HCT116 (cell line): Measurements from ENCODE around the gene SPATA22. TPM values are rescaled to one million over a fixed set of nuclear protein-coding genes. Genes with fewer than 3 reads are reported as not detected.

Experiments
- ATAC-seq: fragments of 200-7000 bp; cut with Tn5 transposase; 2 replicates; pipeline ENCODE4 v1.9.1; 2020; ENCODE audit warnings: mild to moderate bottlenecking, moderate library complexity
- BruUV-seq: library from RNA; stranded (reverse); fragments of 400-500 nt; replicated peaks from 2 replicates; lab custom pipeline; 2021; lab: Mats Ljungman, UMichigan
- CTCF ChIA-PET: fragments of 300-600 bp; sonication (Branson Sonifier 250); formaldehyde crosslinking; loops from one replicate; lab custom pipeline; 2021; ENCODE audit warnings: antibody characterized with exemption; lab: Charles Lee
- POLR2A ChIA-PET: fragments of 300-600, 350-600 bp; sonication (Branson Sonifier 250); formaldehyde crosslinking; loops from one replicate; lab custom pipeline; 2021; ENCODE audit warnings: antibody characterized with exemption; lab: Charles Lee
- RAD21 ChIA-PET, 2 experiments: fragments of 300-600 bp; sonication (Branson Sonifier 250); formaldehyde crosslinking; loops; one replicate each; lab custom pipeline; 2023; ENCODE audit warnings: low total read pairs in 2 of 2; ENCODE audit not compliant: uncharacterized antibody in 2 of 2, unreplicated experiment in 2 of 2, low non-redundant PET in 1 of 2; lab: Charles Lee
- DNase-seq: peaks from one replicate; pipeline ENCODE4 v3.0.0-alpha.2; 2010; ENCODE audit warnings: low read depth, low spot score
- H2AFZ ChIP-seq: fragments of 200-600 bp; shearing (Covaris generic), sonication (generic); 2 replicates; pipeline ENCODE4 v1.6.1; 2017; ENCODE audit warnings: low read depth, mixed run types, mixed read lengths, antibody characterized with exemption, low read length; ENCODE audit not compliant: poor library complexity, severe bottlenecking
- H3K27ac ChIP-seq: 2 replicates; pipeline ENCODE4 v1.5.1; 2012; ENCODE audit warnings: low read depth, low read length
- H3K27me3 ChIP-seq: fragments of 200-600 bp; sonication (generic); 2 replicates; pipeline ENCODE4 v1.6.1; 2016; ENCODE audit warnings: mixed run types, low read length, mixed read lengths; ENCODE audit not compliant: insufficient read depth
- H3K36me3 ChIP-seq, 2 experiments: fragments of 200-500 bp in 1 of 2; fragments of 200-600 bp in 1 of 2; sonication (Bioruptor generic) in 1 of 2; sonication (generic) in 1 of 2; 2 replicates each; pipeline versions ENCODE4 v1.5.1 to v1.6.1; 2014 to 2016; ENCODE audit warnings: low read length in 2 of 2, inconsistent platforms in 1 of 2, mixed read lengths in 1 of 2, mixed run types in 1 of 2; ENCODE audit not compliant: insufficient read depth in 2 of 2, control insufficient read depth in 1 of 2
- H3K4me1 ChIP-seq, 2 experiments: fragments of 200-600 bp in 1 of 2; sonication (generic) in 1 of 2; 2 replicates each; pipeline versions ENCODE4 v1.5.1 to v1.6.1; 2012 to 2017; ENCODE audit warnings: low read length in 2 of 2, inconsistent platforms in 1 of 2, mild to moderate bottlenecking in 1 of 2, mixed read lengths in 1 of 2, mixed run types in 1 of 2, moderate library complexity in 1 of 2; ENCODE audit not compliant: insufficient read depth in 2 of 2, control insufficient read depth in 1 of 2
- H3K4me2 ChIP-seq: fragments of 200-600 bp; sonication (generic); 2 replicates; pipeline ENCODE4 v1.6.1; 2017; ENCODE audit warnings: mixed run types, low read length, mixed read lengths
- H3K4me3 ChIP-seq, 2 experiments: fragments of 200-600 bp in 1 of 2; sonication (generic) in 1 of 2; replicated peaks in 1 of 2; 2 replicates each; pipeline ENCODE4 v1.5.1; 2011 to 2016; ENCODE audit warnings: low read length in 2 of 2, control low read depth in 1 of 2, low read depth in 1 of 2, mild to moderate bottlenecking in 1 of 2, mixed read lengths in 1 of 2, mixed run types in 1 of 2
- H3K79me2 ChIP-seq: fragments of 200-600 bp; sonication (generic); 2 replicates; pipeline ENCODE4 v1.6.1; 2017; ENCODE audit warnings: mild to moderate bottlenecking, mixed run types, low read length, moderate library complexity, mixed read lengths; ENCODE audit not compliant: insufficient read depth
- H3K9ac ChIP-seq: fragments of 200-600 bp; sonication (generic); 2 replicates; pipeline ENCODE4 v1.6.1; 2016; ENCODE audit warnings: low read length, mixed read lengths
- H3K9me2 ChIP-seq: fragments of 200-600 bp; sonication (generic), shearing (Covaris generic); 2 replicates; pipeline ENCODE4 v1.6.1; 2017; ENCODE audit warnings: mixed run types, mild to moderate bottlenecking, moderate library complexity; ENCODE audit not compliant: insufficient read depth
- H3K9me3 ChIP-seq, 2 experiments: fragments of 200-500 bp in 1 of 2; fragments of 200-600 bp in 1 of 2; sonication (Bioruptor generic) in 1 of 2; sonication (generic) in 1 of 2; 2 replicates each; pipeline ENCODE4 v1.6.1; 2014 to 2017; ENCODE audit warnings: low read length in 2 of 2, mixed read lengths in 2 of 2, inconsistent platforms in 1 of 2, low read depth in 1 of 2, mild to moderate bottlenecking in 1 of 2, mixed run types in 1 of 2, moderate library complexity in 1 of 2; ENCODE audit not compliant: control insufficient read depth in 1 of 2, insufficient read depth in 1 of 2
- H4K20me1 ChIP-seq: fragments of 200-600 bp; sonication (generic), shearing (Covaris generic); 2 replicates; pipeline ENCODE4 v1.6.1; 2017; ENCODE audit warnings: mixed run types, mild to moderate bottlenecking, moderate library complexity; ENCODE audit not compliant: insufficient read depth
- CBX3 ChIP-seq: IDR thresholded peaks from 2 replicates; pipeline ENCODE4 v1.6.1; 2012; ENCODE audit warnings: low read depth
- CEBPB ChIP-seq: IDR thresholded peaks from 2 replicates; pipeline ENCODE4 v1.6.1; 2012; ENCODE audit warnings: low read depth
- ELF1 ChIP-seq: IDR thresholded peaks from 2 replicates; pipeline ENCODE4 v1.6.1; 2012; ENCODE audit warnings: low read depth, borderline replicate concordance
- EZH2phosphoT487 ChIP-seq: fragments of 200-600 bp; IDR thresholded peaks from 2 replicates; pipeline ENCODE4 v1.6.1; 2018; ENCODE audit warnings: antibody characterized with exemption, borderline replicate concordance
- FOSL1 ChIP-seq: IDR thresholded peaks from 2 replicates; pipeline ENCODE4 v1.6.1; 2012; ENCODE audit warnings: low read depth
- JUND ChIP-seq: IDR thresholded peaks from 2 replicates; pipeline ENCODE4 v1.6.1; 2012
- POLR2AphosphoS5 ChIP-seq: IDR thresholded peaks from 2 replicates; pipeline ENCODE4 v1.6.1; 2011; ENCODE audit warnings: mild to moderate bottlenecking, low read depth, low read length, moderate library complexity
- RAD21 ChIP-seq: IDR thresholded peaks from 2 replicates; pipeline ENCODE4 v1.6.1; 2012; ENCODE audit warnings: low read depth, mild to moderate bottlenecking
- SRF ChIP-seq: IDR thresholded peaks from 2 replicates; pipeline ENCODE4 v1.6.1; 2012; ENCODE audit warnings: low read depth
- ZFX ChIP-seq: fragments of 450-650 bp; IDR thresholded peaks from 2 replicates; pipeline ENCODE4 v1.6.1; 2017
- intact Hi-C: fragments of 100-400 bp; cut with micrococcal nuclease; formaldehyde crosslinking; loops from 2 replicates; pipeline ENCODE4 v1.10.0; 2022
- total RNA-seq: library from RNA; stranded (reverse); gene quantifications from one replicate; pipeline ENCODE4 v1.2.1, GENCODE V29; 2021; ENCODE audit not compliant: unreplicated experiment
- TF ChIP-seq, protein P1 (sequence below): IDR thresholded peaks from 2 replicates; pipeline ENCODE4 v1.6.1; 2011; ENCODE audit warnings: mild to moderate bottlenecking, low read length, moderate library complexity; ENCODE audit not compliant: insufficient replicate concordance; ENCODE audit errors: extremely low read depth

SPATA22 gene
- total RNA-seq, 1 experiment from 2014 or later, result not detected

DNA sequence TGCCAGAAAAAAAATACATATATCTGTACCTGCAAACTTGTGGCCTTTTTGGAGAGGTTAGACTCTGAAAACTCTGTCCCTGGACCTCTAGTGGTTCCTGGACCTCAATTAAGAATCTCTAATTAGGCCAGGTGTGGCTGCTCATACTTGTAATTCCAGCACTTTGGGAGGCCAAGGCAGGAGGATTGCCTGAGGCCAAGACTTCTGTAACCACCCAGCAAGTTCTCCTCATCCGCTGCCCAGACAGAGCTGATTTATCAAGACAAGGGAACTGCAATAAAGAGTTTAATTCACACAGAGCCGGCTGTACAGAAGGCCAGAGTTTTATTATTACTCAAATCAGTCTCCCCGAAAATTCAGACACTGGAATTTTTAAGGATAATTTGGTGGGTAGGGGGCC is 8.4 kb upstream of the SPATA22 start:
- intact Hi-C loops, result no loop called here
- Histone ChIP-seq H3K27me3 (peaks cover 41% of the 10 kb centered on the region), H3K4me3 (no peak overlapping the region), H3K4me2 (no peak overlapping the region), H3K4me1 (no peaks in the 10 kb centered on the region), H2AFZ (no peak overlapping the region), H3K9ac (no peak overlapping the region), H3K79me2 (no peaks in the 10 kb centered on the region), H3K9me3 (no peaks in the 10 kb centered on the region), H3K36me3 (no peaks in the 10 kb centered on the region), H3K27ac (no peak overlapping the region), H4K20me1 (no peaks in the 10 kb centered on the region), H3K9me2 (no peaks in the 10 kb centered on the region)
- TF ChIP-seq ELF1 (no peak), EZH2phosphoT487 (no peak), CBX3 (no peak), CEBPB (no peak), SRF (no peak), ZFX (no peak), POLR2AphosphoS5 (no peak), FOSL1 (no peak), RAD21 (no peak), JUND (no peak)
- TF ChIP-seq, protein P1, sequence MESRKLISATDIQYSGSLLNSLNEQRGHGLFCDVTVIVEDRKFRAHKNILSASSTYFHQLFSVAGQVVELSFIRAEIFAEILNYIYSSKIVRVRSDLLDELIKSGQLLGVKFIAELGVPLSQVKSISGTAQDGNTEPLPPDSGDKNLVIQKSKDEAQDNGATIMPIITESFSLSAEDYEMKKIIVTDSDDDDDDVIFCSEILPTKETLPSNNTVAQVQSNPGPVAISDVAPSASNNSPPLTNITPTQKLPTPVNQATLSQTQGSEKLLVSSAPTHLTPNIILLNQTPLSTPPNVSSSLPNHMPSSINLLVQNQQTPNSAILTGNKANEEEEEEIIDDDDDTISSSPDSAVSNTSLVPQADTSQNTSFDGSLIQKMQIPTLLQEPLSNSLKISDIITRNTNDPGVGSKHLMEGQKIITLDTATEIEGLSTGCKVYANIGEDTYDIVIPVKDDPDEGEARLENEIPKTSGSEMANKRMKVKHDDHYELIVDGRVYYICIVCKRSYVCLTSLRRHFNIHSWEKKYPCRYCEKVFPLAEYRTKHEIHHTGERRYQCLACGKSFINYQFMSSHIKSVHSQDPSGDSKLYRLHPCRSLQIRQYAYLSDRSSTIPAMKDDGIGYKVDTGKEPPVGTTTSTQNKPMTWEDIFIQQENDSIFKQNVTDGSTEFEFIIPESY, result no peak
- DNase-seq, result no peak
- ChIA-PET RAD21 (no interaction called here), CTCF (no interaction called here), POLR2A (no interaction called here)
- BruUV-seq, result no TSS peak
- ATAC-seq, result no peak
